Panc1 (cell line): Measurements from ENCODE around the gene PRKCA.

Experiments
- CTCF ChIP-seq: fragments of 450-650 bp; IDR thresholded peaks from 2 replicates; pipeline ENCODE4 v1.5.1; 2017; ENCODE audit warnings: mild to moderate bottlenecking
- POLR2AphosphoS5 ChIP-seq: IDR thresholded peaks from 2 replicates; pipeline ENCODE4 v1.6.1; 2012; ENCODE audit warnings: mild to moderate bottlenecking, low read depth, low read length, moderate library complexity
- REST ChIP-seq, 2 experiments: IDR thresholded peaks; 2 replicates each; pipeline ENCODE4 v1.6.1; 2011 to 2012; ENCODE audit warnings: low read depth in 2 of 2, control low read depth in 1 of 2, low read length in 1 of 2, mild to moderate bottlenecking in 1 of 2, moderate library complexity in 1 of 2; ENCODE audit not compliant: insufficient read depth in 1 of 2

GRCh38 chr17:66604376-66604775, 302.0 kb downstream of the PRKCA start:
- TF ChIP-seq CTCF: no peak
- TF ChIP-seq POLR2AphosphoS5: no peak
- no peak for TF ChIP-seq REST (IDR thresholded peaks at IDR 0.05; ENCODE audit: insufficient read depth in 1 of 2, low read depth in 2 of 2, low read length in 1 of 2)
